Sigmoid colon (tissue), 3 donors: Measurements from ENCODE around the gene OR6Q1.

Source experiments
- POLR2A ChIP-seq, 2 donors: fragments of 450-650 bp; IDR thresholded peaks; one replicate each; pipeline ENCODE4 v1.6.1; 2016; ENCODE audit warnings: antibody characterized with exemption in 2 of 2, mild to moderate bottlenecking in 2 of 2, moderate library complexity in 2 of 2
- TF ChIP-seq, protein P1 (sequence below), 4 experiments: fragments of 450-650 bp in 3 of 4; fragments of 200-600 bp in 1 of 4; IDR thresholded peaks; one replicate each; pipeline ENCODE4 v1.5.1; 2016 to 2019; ENCODE audit warnings: antibody characterized with exemption in 4 of 4, mild to moderate bottlenecking in 3 of 4, moderate library complexity in 2 of 4

DNA sequence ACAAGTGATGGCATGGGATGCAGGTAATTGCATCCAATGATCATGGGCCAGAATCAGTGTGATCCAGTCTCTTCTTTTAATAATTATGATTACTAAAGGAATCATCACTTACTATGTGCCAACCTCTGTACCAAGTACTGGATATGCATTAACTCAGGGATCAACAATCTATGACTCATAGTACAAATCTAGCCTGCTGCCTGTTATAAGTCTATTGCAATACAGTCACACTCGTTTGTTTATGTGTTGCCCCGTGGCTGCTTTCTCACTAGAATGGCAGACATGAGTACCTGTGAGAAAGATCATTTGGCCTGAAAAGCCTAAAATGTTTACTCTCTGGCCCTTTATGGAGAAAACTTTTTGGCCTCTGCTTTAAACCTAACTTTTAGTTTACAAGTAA, 45.0 kb downstream of the OR6Q1 start:
- TF ChIP-seq, protein P1, sequence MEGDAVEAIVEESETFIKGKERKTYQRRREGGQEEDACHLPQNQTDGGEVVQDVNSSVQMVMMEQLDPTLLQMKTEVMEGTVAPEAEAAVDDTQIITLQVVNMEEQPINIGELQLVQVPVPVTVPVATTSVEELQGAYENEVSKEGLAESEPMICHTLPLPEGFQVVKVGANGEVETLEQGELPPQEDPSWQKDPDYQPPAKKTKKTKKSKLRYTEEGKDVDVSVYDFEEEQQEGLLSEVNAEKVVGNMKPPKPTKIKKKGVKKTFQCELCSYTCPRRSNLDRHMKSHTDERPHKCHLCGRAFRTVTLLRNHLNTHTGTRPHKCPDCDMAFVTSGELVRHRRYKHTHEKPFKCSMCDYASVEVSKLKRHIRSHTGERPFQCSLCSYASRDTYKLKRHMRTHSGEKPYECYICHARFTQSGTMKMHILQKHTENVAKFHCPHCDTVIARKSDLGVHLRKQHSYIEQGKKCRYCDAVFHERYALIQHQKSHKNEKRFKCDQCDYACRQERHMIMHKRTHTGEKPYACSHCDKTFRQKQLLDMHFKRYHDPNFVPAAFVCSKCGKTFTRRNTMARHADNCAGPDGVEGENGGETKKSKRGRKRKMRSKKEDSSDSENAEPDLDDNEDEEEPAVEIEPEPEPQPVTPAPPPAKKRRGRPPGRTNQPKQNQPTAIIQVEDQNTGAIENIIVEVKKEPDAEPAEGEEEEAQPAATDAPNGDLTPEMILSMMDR (IDR thresholded peaks at IDR 0.05) = no peak
- no peak for TF ChIP-seq POLR2A (IDR thresholded peaks at IDR 0.05)
